ENCODE measurements around the gene BRMS1.
"Not testable (repeated sequence)": the region's sequence is repeated elsewhere in the genome, so short reads cannot be mapped to it uniquely, and the experiment has no call there.

Gene BRMS1

DNA sequence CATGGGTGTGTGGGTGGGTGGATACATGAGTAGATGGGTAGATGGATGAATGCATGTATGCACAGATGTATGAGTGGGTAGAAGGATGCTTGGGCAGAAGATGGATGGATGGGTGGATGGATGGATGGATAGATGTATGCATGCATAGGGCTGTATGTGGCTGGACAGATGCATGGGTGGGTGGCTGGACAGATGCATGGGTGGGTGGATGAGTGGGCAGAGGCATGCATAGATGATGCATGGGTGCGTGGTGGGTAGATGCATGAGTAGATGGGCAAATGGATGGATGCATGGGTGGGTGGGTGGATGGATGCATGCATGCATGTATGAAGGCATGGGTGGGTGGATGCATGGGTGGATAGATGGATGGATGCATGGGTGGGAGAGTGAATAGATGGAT is 21.2 kb downstream of the BRMS1 start:
- TF ChIP-seq, protein P1, sequence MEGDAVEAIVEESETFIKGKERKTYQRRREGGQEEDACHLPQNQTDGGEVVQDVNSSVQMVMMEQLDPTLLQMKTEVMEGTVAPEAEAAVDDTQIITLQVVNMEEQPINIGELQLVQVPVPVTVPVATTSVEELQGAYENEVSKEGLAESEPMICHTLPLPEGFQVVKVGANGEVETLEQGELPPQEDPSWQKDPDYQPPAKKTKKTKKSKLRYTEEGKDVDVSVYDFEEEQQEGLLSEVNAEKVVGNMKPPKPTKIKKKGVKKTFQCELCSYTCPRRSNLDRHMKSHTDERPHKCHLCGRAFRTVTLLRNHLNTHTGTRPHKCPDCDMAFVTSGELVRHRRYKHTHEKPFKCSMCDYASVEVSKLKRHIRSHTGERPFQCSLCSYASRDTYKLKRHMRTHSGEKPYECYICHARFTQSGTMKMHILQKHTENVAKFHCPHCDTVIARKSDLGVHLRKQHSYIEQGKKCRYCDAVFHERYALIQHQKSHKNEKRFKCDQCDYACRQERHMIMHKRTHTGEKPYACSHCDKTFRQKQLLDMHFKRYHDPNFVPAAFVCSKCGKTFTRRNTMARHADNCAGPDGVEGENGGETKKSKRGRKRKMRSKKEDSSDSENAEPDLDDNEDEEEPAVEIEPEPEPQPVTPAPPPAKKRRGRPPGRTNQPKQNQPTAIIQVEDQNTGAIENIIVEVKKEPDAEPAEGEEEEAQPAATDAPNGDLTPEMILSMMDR (IDR thresholded peaks at IDR 0.05; ENCODE audit: control insufficient read depth, extremely low read depth, insufficient read depth): no peak
- no peak overlapping the region for H3K4me3 ChIP-seq (ENCODE audit: low read depth, low read length)
- no peak for DNase-seq (ENCODE audit: low read depth)

DNA sequence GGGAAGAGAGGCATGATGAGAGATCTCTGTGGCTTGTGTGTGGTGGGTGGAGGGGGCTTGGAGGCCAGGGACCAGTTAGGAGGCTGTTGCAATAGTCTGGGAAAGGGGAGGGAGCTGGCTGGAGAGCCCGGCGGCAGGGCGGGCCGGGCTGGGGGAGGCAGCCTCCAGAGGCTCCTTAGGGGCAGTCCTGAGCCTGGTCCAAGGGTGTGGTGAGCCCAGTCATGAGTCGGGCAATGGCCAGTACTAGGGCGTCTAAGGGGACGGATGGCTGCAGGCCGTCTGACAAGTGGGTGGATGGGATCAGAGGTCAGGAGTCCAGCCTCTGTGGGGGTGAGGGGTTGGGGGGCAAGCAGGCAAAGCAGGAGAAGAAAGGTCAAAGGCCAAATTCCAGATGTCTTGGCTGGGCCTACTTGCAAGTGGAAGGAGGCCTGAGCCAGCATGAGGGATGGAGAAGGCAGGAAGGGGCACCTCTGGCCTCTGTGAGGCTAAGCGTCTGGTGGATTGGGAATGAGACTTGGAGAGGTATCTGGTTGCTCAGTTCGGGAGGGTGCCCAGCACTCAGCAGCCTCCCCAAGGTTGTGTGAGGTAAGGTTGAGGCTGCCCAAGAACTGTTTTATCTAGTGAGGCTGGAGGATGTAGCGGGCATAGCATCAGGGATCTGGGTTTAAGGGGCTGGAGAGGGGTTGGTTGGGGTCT is 22.0 kb downstream of the BRMS1 start:
- no peak overlapping the region for H3K4me3 ChIP-seq (ENCODE audit: low read depth, low read length)
- TF ChIP-seq, protein P1 (IDR thresholded peaks at IDR 0.05; ENCODE audit: control insufficient read depth, extremely low read depth, insufficient read depth): no peak
- DNase-seq (ENCODE audit: low read depth): no peak

DNA sequence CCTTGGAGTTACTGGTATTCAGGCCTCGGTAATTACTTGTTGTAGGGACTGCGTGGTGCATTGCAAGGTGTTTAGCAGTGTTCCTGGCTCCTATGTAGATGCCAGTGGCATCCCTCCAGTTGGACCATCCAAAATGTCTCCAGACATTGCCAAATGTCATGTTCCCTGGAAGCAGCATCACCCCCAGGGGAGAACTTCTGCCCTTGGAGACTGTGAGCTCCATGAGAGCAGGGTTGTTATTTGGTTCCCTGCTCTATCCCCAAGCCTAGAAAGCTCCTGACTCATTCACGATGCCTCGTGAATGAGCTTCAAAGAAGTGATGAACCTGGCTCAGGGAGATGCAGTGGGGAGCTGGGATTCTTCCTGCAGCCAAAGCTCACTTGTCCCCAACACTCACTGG is 23.3 kb downstream of the BRMS1 start:
- no peak overlapping the region for H3K4me3 ChIP-seq (ENCODE audit: low read depth, low read length)
- TF ChIP-seq, protein P1 (IDR thresholded peaks at IDR 0.05; ENCODE audit: control insufficient read depth, extremely low read depth, insufficient read depth): no peak
- DNase-seq (ENCODE audit: low read depth): no peak

DNA sequence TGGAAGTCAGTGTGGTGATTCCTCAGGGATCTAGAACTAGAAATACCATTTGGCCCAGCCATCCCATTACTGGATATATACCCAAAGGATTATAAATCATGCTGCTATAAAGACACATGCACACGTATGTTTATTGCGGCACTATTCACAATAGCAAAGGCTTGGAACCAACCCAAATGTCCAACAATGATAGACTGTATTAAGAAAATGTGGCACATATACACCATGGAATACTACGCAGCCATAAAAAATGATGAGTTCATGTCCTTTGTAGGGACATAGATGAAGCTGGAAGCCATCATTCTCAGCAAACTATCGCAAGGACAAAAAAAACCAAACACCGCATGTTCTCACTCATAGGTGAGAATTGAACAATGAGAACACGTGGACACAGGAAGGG is 24.2 kb downstream of the BRMS1 start:
- not testable (repeated sequence) for DNase-seq (ENCODE audit: low read depth); H3K4me3 ChIP-seq (ENCODE audit: low read depth, low read length)

DNA sequence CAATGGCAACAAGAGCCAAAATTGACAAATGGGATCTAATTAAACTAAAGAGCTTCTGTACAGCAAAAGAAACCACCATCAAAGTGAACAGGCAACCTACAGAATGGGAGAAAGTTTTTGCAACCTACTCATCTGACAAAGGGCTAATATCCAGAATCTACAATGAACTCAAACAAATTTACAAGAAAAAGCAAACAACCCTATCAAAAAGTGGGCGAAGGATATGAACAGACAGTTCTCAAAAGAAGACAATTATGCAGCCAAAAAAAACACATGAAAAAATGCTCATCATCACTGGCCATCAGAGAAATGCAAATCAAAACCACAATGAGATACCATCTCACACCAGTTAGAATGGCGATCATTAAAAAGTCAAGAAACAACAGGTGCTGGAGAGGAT is 24.6 kb downstream of the BRMS1 start:
- not testable (repeated sequence) for H3K4me3 ChIP-seq (ENCODE audit: low read depth, low read length); DNase-seq (ENCODE audit: low read depth)

DNA sequence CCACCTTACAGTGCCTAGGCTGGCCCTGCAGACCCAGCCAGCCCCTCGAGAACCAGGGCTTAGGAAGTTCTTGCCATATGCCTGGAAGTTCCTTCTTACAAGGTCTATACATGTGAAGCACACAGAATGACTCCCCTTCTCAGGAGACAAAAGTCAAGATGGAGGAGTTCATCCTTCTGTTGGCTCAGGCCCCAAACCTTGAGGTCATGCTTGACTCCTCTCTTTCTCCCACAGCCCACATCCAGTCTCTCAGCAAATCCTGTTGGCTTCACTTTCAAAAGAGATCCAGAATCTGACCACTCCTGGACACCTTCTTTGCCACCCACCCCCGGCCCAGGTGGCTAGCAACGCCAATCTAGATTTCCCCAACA is 26.3 kb downstream of the BRMS1 start:
- TF ChIP-seq, protein P1 (IDR thresholded peaks at IDR 0.05; ENCODE audit: control insufficient read depth, extremely low read depth, insufficient read depth): no peak
- DNase-seq (ENCODE audit: low read depth): no peak
- no peak overlapping the region for H3K4me3 ChIP-seq (ENCODE audit: low read depth, low read length)

DNA sequence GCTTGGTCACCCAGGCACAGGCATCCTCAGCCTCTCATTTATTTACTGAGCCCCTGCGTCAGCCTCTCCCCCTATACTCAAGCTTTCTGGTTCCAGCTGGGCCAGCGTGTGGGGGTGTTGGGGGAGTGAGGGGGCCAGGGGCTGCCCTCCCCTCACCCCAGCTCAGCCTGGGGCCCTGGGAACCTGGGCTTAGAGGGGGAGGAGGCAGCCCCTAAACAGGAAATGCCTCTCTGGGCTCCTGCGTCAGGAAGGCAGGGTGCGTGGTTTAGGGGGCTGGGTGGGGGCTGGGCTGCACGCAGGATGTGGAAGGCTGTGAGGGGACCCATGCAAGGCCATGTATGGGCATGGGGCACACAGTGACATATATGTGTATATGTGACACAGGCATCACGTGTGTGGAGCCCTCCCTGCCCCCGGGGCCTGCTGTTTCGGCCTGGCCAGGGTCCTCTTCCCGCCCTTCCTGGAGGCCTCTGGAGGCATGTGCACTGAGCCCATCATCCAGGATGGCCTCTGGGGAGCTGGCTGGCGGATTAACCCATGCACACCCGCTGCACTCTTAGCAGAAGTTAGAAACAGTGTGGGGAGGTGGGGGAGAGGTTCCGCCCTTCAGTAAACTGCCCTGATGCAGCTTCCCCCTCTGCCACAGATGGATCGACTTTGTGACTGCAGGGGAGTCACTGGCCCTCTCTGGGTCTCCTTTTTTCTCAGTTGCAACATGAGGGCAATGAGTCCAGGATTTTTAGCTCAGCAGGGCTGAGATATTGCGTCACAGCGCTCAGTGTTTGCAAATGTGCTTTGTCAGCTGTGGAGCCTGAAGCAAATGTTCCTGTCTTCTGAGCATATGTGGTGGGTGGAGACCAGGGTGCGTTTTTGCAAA is 26.9 kb downstream of the BRMS1 start:
- TF ChIP-seq, protein P1 (IDR thresholded peaks at IDR 0.05; ENCODE audit: control insufficient read depth, extremely low read depth, insufficient read depth): no peak
- DNase-seq (ENCODE audit: low read depth): no peak
- no peak overlapping the region for H3K4me3 ChIP-seq (ENCODE audit: low read depth, low read length)

DNA sequence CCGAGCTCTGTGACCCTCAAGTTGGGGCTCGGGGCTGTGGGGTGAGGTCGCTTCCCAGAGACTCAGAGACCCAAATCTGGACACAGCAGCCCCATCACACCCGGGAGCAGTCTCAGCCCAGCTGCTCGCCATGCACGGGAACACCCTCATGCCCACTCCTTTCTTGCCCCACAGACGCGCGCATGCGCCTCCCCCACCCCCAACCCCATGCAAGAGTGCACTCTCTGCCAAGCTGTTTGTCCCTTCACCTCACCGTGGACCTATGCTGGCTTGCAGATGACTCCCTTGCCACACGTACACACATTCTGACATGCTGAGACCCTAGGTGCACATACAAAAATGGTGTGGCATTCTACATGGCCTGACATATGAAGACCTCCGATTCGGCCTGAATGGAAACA is 27.6 kb downstream of the BRMS1 start:
- H3K4me3 ChIP-seq (ENCODE audit: low read depth, low read length): no peak overlapping the region
- no peak for DNase-seq (ENCODE audit: low read depth)
- TF ChIP-seq, protein P1 (IDR thresholded peaks at IDR 0.05; ENCODE audit: control insufficient read depth, extremely low read depth, insufficient read depth): no peak

All from LNCaP clone FGC (cell line).